GM19468 (cell line): ENCODE measurements around the gene COQ8B.

Source experiments
- ATAC-seq: cut with Tn5 transposase; IDR thresholded peaks from one replicate; pipeline ENCODE4 v1.9.1; 2021; ENCODE audit warnings: mild to moderate bottlenecking, moderate library complexity, moderate number of reproducible peaks; ENCODE audit not compliant: unreplicated experiment; ENCODE audit errors: extremely low read depth

Gene COQ8B

GRCh38 chr19:40693896-40694295, 22.8 kb downstream of the COQ8B start:
- no peak for ATAC-seq

- no peak for ATAC-seq
Measured at GRCh38 chr19:40693150-40693788, 23.4 kb downstream of the COQ8B start.

GRCh38 chr19:40692212-40692551, 24.5 kb downstream of the COQ8B start:
- ATAC-seq, result no peak

GRCh38 chr19:40691421-40692211, 25.1 kb downstream of the COQ8B start:
- ATAC-seq, result no peak

GRCh38 chr19:40690693-40691420, 25.8 kb downstream of the COQ8B start:
- ATAC-seq, result no peak

- ATAC-seq, result no peak
Measured at GRCh38 chr19:40690050-40690692, 26.5 kb downstream of the COQ8B start, which contains the start of gene NUMBL. Gene NUMBL, minus strand, starts transcription at chr19:40690651. Its CDS starts 168 bp downstream, at chr19:40690483.

GRCh38 chr19:40689339-40690049, 27.2 kb downstream of the COQ8B start:
- no peak for ATAC-seq

GRCh38 chr19:40688987-40689338, 27.7 kb downstream of the COQ8B start:
- no peak for ATAC-seq

- no peak for ATAC-seq
Measured at GRCh38 chr19:40688309-40688708, 28.4 kb downstream of the COQ8B start.

- ATAC-seq, result no peak
Measured at GRCh38 chr19:40687525-40688016, 29.1 kb downstream of the COQ8B start.

- ATAC-seq, result no peak
Measured at GRCh38 chr19:40686882-40687524, 29.7 kb downstream of the COQ8B start.

- ATAC-seq, result no peak
Measured at GRCh38 chr19:40685563-40685962, 31.1 kb downstream of the COQ8B start.

GRCh38 chr19:40685016-40685526, 31.6 kb downstream of the COQ8B start:
- no peak for ATAC-seq

GRCh38 chr19:40684280-40684679, 32.4 kb downstream of the COQ8B start:
- ATAC-seq, result no peak

GRCh38 chr19:40683437-40683836, 33.2 kb downstream of the COQ8B start:
- ATAC-seq, result no peak

GRCh38 chr19:40682431-40682964, 34.2 kb downstream of the COQ8B start:
- ATAC-seq, result no peak

GRCh38 chr19:40681039-40681438, 35.6 kb downstream of the COQ8B start:
- no peak for ATAC-seq

GRCh38 chr19:40677156-40677555, 39.5 kb downstream of the COQ8B start:
- ATAC-seq, result no peak

GRCh38 chr19:40674291-40674690, 42.4 kb downstream of the COQ8B start:
- ATAC-seq, result no peak
